HepG2 (cell line): ENCODE data around the gene VPS13C. TPM values are rescaled to one million over a fixed set of nuclear protein-coding genes. Genes with fewer than 3 reads are reported as not detected.

Source experiments
- ATAC-seq: fragments of 200-7000 bp; cut with Tn5 transposase; 3 replicates; pipeline ENCODE4 v1.9.1; 2020; ENCODE audit warnings: mild to moderate bottlenecking, moderate library complexity
- BruUV-seq: library from RNA; stranded (reverse); fragments of 400-500 nt; replicated peaks from 2 replicates; lab custom pipeline; 2021; lab: Mats Ljungman, UMichigan
- CTCF ChIA-PET: fragments of 300-600 bp; formaldehyde crosslinking; extraction: SDS; loops from one replicate; lab custom pipeline; 2021; ENCODE audit warnings: low total read pairs, inconsistent platforms, low intra/inter-chr PET ratio; lab: Yijun Ruan, JAX
- POLR2A ChIA-PET: fragments of 350-600 bp; sonication (Branson Sonifier 250); formaldehyde crosslinking; loops from one replicate; lab custom pipeline; 2020; ENCODE audit warnings: antibody characterized with exemption, inconsistent platforms; lab: Yijun Ruan, JAX
- DNase-seq: peaks from one replicate; pipeline ENCODE4 v3.0.0-alpha.2; 2015; ENCODE audit warnings: low spot score
- FAIRE-seq: peaks from 3 replicates; lab custom pipeline; 2011; peaks lifted over from hg19 to GRCh38; lab: Jason Lieb, UNC
- H2AFZ ChIP-seq: one replicate; pipeline ENCODE4 v1.6.1; 2011; ENCODE audit warnings: low read length, inconsistent platforms
- H3K27ac ChIP-seq: fragments of 300-600 bp; 3 replicates; pipeline ENCODE4 v1.8.0; 2011; ENCODE audit warnings: mixed run types, mild to moderate bottlenecking, mixed read lengths, low read length, inconsistent platforms; ENCODE audit not compliant: insufficient read depth; ENCODE audit errors: extremely low read length
- H3K27me3 ChIP-seq, 2 experiments: fragments of 200-600 bp in 1 of 2; 2 replicates in 1 of 2; 3 replicates in 1 of 2; pipeline versions ENCODE4 v1.6.0 to v1.8.0; 2011; ENCODE audit warnings: low read length in 2 of 2, mild to moderate bottlenecking in 2 of 2, moderate library complexity in 2 of 2, inconsistent platforms in 1 of 2; ENCODE audit not compliant: insufficient read depth in 2 of 2, control insufficient read depth in 1 of 2
- H3K36me3 ChIP-seq, 2 experiments: fragments of 200-600 bp in 1 of 2; replicated peaks in 1 of 2; 2 replicates in 1 of 2; 3 replicates in 1 of 2; pipeline versions ENCODE4 v1.5.1 to v1.8.0; 2011; ENCODE audit warnings: low read length in 2 of 2, inconsistent platforms in 1 of 2; ENCODE audit not compliant: insufficient read depth in 2 of 2, control insufficient read depth in 1 of 2
- H3K4me1 ChIP-seq: 2 replicates; pipeline ENCODE4 v1.5.1; 2012; ENCODE audit warnings: low read length, inconsistent platforms; ENCODE audit not compliant: insufficient read depth
- H3K4me2 ChIP-seq: 2 replicates; pipeline ENCODE4 v1.6.0; 2011; ENCODE audit warnings: low read depth, low read length, inconsistent platforms
- H3K4me3 ChIP-seq, 3 experiments: fragments of 200-600 bp in 1 of 3; sonication (generic), shearing (Covaris generic) in 1 of 3; replicated peaks in 1 of 3; 2 replicates each; pipeline ENCODE4 v1.5.1; 2011 to 2016; ENCODE audit warnings: low read length in 3 of 3, inconsistent platforms in 2 of 3, low read depth in 2 of 3, mild to moderate bottlenecking in 2 of 3, control low read depth in 1 of 3, mixed read lengths in 1 of 3; ENCODE audit not compliant: insufficient read depth in 1 of 3
- H3K79me2 ChIP-seq: one replicate; pipeline ENCODE4 v1.6.1; 2011; ENCODE audit warnings: low read length, inconsistent platforms; ENCODE audit not compliant: insufficient read depth
- H3K9ac ChIP-seq: 2 replicates; pipeline ENCODE4 v1.6.0; 2011; ENCODE audit warnings: mild to moderate bottlenecking, low read depth, low read length, inconsistent platforms; ENCODE audit not compliant: insufficient read depth
- H3K9me3 ChIP-seq: 2 replicates; pipeline ENCODE4 v1.5.1; 2012; ENCODE audit warnings: mild to moderate bottlenecking, low read length
- H4K20me1 ChIP-seq: 2 replicates; pipeline ENCODE4 v1.6.0; 2011; ENCODE audit warnings: inconsistent platforms, mild to moderate bottlenecking, low read length, moderate library complexity; ENCODE audit not compliant: insufficient read depth
- ASH2L ChIP-seq: fragments of 300-600, 200-600 bp; sonication (generic); IDR thresholded peaks from 2 replicates; pipeline ENCODE4 v1.7.0; 2017; ENCODE audit warnings: low read depth, mild to moderate bottlenecking, moderate library complexity, mixed read lengths, low read length; ENCODE audit not compliant: insufficient read length
- ATF2 ChIP-seq: sonication (generic); formaldehyde crosslinking; IDR thresholded peaks from 2 replicates; pipeline ENCODE4 v1.4.0; 2020; ENCODE audit warnings: missing genetic modification reagents
- CEBPB ChIP-seq: IDR thresholded peaks from 2 replicates; pipeline ENCODE4 v1.6.1; 2011; ENCODE audit warnings: low read depth, low read length, improper control_type of control experiment, borderline replicate concordance
- ELF3 ChIP-seq: IDR thresholded peaks from 2 replicates; pipeline ENCODE4 v1.6.1; 2016; ENCODE audit warnings: missing genetic modification reagents, missing compliant biosample characterization
- HIVEP1 ChIP-seq: sonication (generic); formaldehyde crosslinking; IDR thresholded peaks from 2 replicates; pipeline ENCODE4 v1.4.0; 2020; ENCODE audit warnings: mild to moderate bottlenecking, missing genetic modification reagents
- KLF9 ChIP-seq: IDR thresholded peaks from 2 replicates; pipeline ENCODE4 v1.6.1; 2016; ENCODE audit warnings: low read depth
- RXRA ChIP-seq: sonication (generic); formaldehyde crosslinking; IDR thresholded peaks from 2 replicates; pipeline ENCODE4 v1.5.1; 2020; ENCODE audit warnings: missing genetic modification reagents
- SCMH1 ChIP-seq: sonication (generic); formaldehyde crosslinking; IDR thresholded peaks from 2 replicates; pipeline ENCODE4 v1.9.0; 2021; ENCODE audit warnings: missing genetic modification reagents, mild to moderate bottlenecking, borderline replicate concordance
- THAP11 ChIP-seq: IDR thresholded peaks from 2 replicates; pipeline ENCODE4 v1.6.1; 2016; ENCODE audit warnings: missing biosample characterization, missing genetic modification reagents
- THAP9 ChIP-seq: sonication (generic); formaldehyde crosslinking; IDR thresholded peaks from 2 replicates; pipeline ENCODE4; 2020; ENCODE audit warnings: missing genetic modification reagents, mild to moderate bottlenecking, borderline replicate concordance
- TIGD3 ChIP-seq: sonication (generic); formaldehyde crosslinking; IDR thresholded peaks from 2 replicates; pipeline ENCODE4 v1.5.1; 2020; ENCODE audit warnings: mild to moderate bottlenecking, missing genetic modification reagents, borderline replicate concordance
- ZBTB10 ChIP-seq: sonication (generic); formaldehyde crosslinking; IDR thresholded peaks from 2 replicates; pipeline ENCODE4 v1.4.0; 2020; ENCODE audit warnings: missing genetic modification reagents, borderline replicate concordance
- ZMAT5 ChIP-seq: sonication (generic); formaldehyde crosslinking; IDR thresholded peaks from 2 replicates; pipeline ENCODE4 v1.5.0; 2020; ENCODE audit warnings: mild to moderate bottlenecking, low read depth, missing genetic modification reagents, borderline replicate concordance
- ZNF670 ChIP-seq: sonication (generic); formaldehyde crosslinking; IDR thresholded peaks from 2 replicates; pipeline ENCODE4 v1.8.0; 2022; ENCODE audit warnings: mild to moderate bottlenecking, missing genetic modification reagents, borderline replicate concordance
- ZNF883 ChIP-seq: sonication (generic); formaldehyde crosslinking; IDR thresholded peaks from 2 replicates; pipeline ENCODE4 v1.5.1; 2020; ENCODE audit warnings: mild to moderate bottlenecking, missing genetic modification reagents; ENCODE audit errors: not compliant biosample characterization
- WGBS: methylation state at CpG from one replicate; pipeline ENCODE4 v1.1.6; 2017; ENCODE audit warnings: low lambda C conversion rate; 5-methylcytosine and 5-hydroxymethylcytosine counted together
- in situ Hi-C: cut with HindIII; loops from 2 replicates; pipeline ENCODE4 v1.10.0; 2017; ENCODE audit warnings: low pct_unique_long_range_greater_than_20kb; ENCODE audit not compliant: extremely low pct_ligation_motif_present
- intact Hi-C: fragments of 100-400 bp; cut with micrococcal nuclease; formaldehyde crosslinking; loops from one replicate; pipeline ENCODE4 v1.10.0; 2022; ENCODE audit not compliant: unreplicated experiment
- polyA plus RNA-seq, 8 experiments: library from polyadenylated mRNA; depleted of rRNA in 3 of 8; stranded (reverse) in 7 of 8; unstranded in 1 of 8; fragments of >200 nt; fragmentation: Illumina TruSeq in 4 of 8; extraction: Trizol in 4 of 8; gene quantifications; 2 replicates each; pipeline versions ENCODE4 v1.2.1 to v1.2.3, GENCODE V29; 2011 to 2016; ENCODE audit warnings: low read depth in 4 of 8, missing spikeins in 1 of 8, mixed read lengths in 1 of 8; ENCODE audit not compliant: insufficient read depth in 1 of 8
- total RNA-seq, 5 experiments: library from RNA; depleted of rRNA; stranded (reverse); fragments of >200 nt; fragmentation: Illumina TruSeq; extraction: Trizol; gene quantifications; 2 replicates each; pipeline ENCODE4 v1.2.3, GENCODE V29; 2016; ENCODE audit warnings: low read depth in 1 of 5

VPS13C gene
- total and polyA plus RNA-seq, 2 of the 13 experiments (the other 11 are each of a cell fraction or from before 2014, with no cell fraction given) = 10.9 to 26.8 TPM

GRCh38 chr15:61828860-61829513, 231.3 kb downstream of the VPS13C start:
- Histone ChIP-seq H3K27me3 (peaks cover 3 to 12% of the 10 kb centered on the region in 2 experiments; a peak in 2 of 5 replicates), H3K36me3 (no peaks in the 10 kb centered on the region), H3K79me2 (no peaks in the 10 kb centered on the region), H3K4me3 (no peak overlapping the region), H2AFZ (no peak overlapping the region), H3K9me3 (no peaks in the 10 kb centered on the region), H3K4me1 (no peaks in the 10 kb centered on the region), H3K27ac (no peak overlapping the region), H3K4me2 (no peak overlapping the region), H4K20me1 (no peaks in the 10 kb centered on the region), H3K9ac (no peak overlapping the region)
- ATAC-seq (no peak), FAIRE-seq (no peak), DNase-seq (no peak)
- in situ Hi-C loops (loop anchor here (25.0 kb wide), 1 partner anchor 667 kb away; no protein-coding TSS in a partner anchor), intact Hi-C loops (no loop called here)
- BruUV-seq = no TSS peak
- ChIA-PET POLR2A (no interaction called here), CTCF (no interaction called here)
- 54% methylated on average over 6 of the region's 6 CpGs for WGBS
- TF ChIP-seq ELF3 (CRISPR knock-in tag) (no peak), ZBTB10 (CRISPR knock-in tag) (no peak), ZNF883 (CRISPR knock-in tag) (no peak), KLF9 (CRISPR knock-in tag) (no peak), ASH2L (no peak), THAP11 (CRISPR knock-in tag) (no peak), ATF2 (no peak), ZNF670 (CRISPR knock-in tag) (no peak), RXRA (no peak), THAP9 (CRISPR knock-in tag) (no peak), CEBPB (no peak), ZMAT5 (no peak), SCMH1 (CRISPR knock-in tag) (no peak), HIVEP1 (no peak), TIGD3 (CRISPR knock-in tag) (no peak)
